ENCODE data around the gene TMEFF1. TPM values are rescaled to one million over a fixed set of nuclear protein-coding genes. Genes with fewer than 3 reads are reported as not detected.

Gene TMEFF1
- total RNA-seq, 1 donor from 2014 or later, result not detected

DNA sequence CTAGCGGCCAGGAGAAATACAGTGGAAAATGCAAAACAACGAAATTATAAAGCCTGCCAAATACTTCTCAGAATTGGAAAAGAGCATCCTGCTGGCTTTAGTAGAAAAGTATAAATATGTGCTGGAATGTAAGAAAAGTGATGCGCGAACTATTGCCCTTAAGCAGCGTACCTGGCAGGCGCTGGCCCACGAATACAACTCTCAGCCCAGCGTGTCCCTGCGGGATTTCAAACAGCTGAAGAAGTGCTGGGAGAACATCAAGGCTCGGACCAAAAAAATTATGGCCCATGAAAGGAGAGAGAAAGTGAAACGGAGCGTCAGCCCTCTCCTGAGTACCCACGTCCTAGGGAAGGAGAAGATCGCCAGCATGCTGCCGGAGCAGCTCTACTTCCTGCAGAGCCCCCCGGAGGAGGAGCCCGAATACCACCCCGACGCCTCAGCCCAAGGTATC, 31.0 kb upstream of the TMEFF1 start:
- ChIA-PET CTCF (interaction anchor here (0.7 kb wide), 1 partner anchor 34 kb away, joined by 3 read pairs; no protein-coding TSS in a partner anchor), POLR2A (no interaction called here)
- no peak overlapping the region for H3K27ac Mint-ChIP-seq
- H3K9me3 Mint-ChIP-seq, result no peaks in the 10 kb centered on the region
- H3K27me3 Mint-ChIP-seq, result no peaks in the 10 kb centered on the region
- TF ChIP-seq, protein P1, sequence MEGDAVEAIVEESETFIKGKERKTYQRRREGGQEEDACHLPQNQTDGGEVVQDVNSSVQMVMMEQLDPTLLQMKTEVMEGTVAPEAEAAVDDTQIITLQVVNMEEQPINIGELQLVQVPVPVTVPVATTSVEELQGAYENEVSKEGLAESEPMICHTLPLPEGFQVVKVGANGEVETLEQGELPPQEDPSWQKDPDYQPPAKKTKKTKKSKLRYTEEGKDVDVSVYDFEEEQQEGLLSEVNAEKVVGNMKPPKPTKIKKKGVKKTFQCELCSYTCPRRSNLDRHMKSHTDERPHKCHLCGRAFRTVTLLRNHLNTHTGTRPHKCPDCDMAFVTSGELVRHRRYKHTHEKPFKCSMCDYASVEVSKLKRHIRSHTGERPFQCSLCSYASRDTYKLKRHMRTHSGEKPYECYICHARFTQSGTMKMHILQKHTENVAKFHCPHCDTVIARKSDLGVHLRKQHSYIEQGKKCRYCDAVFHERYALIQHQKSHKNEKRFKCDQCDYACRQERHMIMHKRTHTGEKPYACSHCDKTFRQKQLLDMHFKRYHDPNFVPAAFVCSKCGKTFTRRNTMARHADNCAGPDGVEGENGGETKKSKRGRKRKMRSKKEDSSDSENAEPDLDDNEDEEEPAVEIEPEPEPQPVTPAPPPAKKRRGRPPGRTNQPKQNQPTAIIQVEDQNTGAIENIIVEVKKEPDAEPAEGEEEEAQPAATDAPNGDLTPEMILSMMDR (IDR thresholded peaks at IDR 0.05), result no peak
- peaks cover 15% of the 10 kb centered on the region for H3K36me3 Mint-ChIP-seq (ENCODE audit: low read depth)
- no peak overlapping the region for H3K4me3 Mint-ChIP-seq
- DNase-seq, result no peak
- no peak for ATAC-seq (ENCODE audit: low read depth)
- no peaks in the 10 kb centered on the region for H3K4me1 Mint-ChIP-seq
- intact Hi-C loops (cut with micrococcal nuclease), result no loop called here

DNA sequence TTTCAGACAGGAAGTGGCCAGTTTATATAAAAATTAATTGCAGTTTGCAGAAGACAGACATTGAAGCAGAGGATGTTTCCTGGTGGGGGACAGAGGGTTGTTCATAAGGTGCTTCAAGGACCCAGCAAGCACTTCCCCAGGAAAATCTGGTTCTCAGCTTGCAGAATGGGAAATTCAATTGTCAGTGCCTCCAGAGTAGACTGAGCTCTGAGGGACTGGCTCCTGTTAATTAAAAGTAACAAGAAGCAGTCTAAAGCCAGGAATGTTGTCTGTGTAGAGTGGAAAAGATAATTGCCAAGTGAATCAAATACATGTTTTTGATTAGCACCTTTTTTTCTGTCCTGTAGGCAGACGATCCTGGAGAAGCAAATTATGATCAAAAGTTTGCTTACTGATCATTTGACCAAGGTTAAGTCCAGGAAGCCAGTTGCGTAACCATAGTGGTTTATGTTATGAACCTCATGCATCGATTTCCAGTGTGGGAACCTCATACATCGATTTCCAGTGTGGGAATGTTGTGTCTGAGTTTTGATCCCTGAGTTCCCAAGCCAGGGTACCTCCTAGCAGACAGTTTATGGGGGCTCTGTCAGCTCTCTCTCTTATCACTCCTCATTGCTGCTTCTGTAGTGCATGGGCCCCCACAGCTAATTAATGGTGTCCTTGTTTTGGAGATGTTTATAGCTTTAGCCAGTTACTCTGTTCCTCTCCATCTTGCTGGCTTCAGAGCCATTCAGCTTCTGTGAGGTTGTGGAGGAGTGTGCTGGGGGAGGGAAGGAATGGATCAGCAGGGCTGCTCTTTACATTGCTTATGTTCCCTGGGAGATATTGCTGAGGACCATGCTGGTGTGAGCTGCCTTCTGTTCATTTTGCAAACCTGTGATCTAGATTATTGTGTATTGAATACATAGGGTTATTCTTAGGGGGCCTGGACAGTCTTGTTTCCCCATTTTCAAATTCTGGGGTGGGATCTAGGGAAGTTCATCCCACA, 28.9 kb upstream of the TMEFF1 start:
- CTCF ChIA-PET, result no interaction called here
- POLR2A ChIA-PET, result interaction anchor here (1.2 kb wide), 1 partner anchor 9 kb away, joined by 3 read pairs; no protein-coding TSS in a partner anchor
- Mint-ChIP-seq H3K27ac (no peak overlapping the region), H3K36me3 (ENCODE audit: low read depth) (peaks cover 15% of the 10 kb centered on the region), H3K4me1 (no peaks in the 10 kb centered on the region), H3K9me3 (no peaks in the 10 kb centered on the region), H3K27me3 (no peaks in the 10 kb centered on the region), H3K4me3 (no peak overlapping the region)
- DNase-seq, result no peak
- intact Hi-C loops (cut with micrococcal nuclease), result no loop called here
- ATAC-seq (ENCODE audit: low read depth), result no peak
- TF ChIP-seq, protein P1 (IDR thresholded peaks at IDR 0.05), result no peak

- H3K9me3 Mint-ChIP-seq, result no peaks in the 10 kb centered on the region
- no peak for DNase-seq
- CTCF ChIA-PET, result no interaction called here
- POLR2A ChIA-PET, result no interaction called here
- no peak for ATAC-seq (ENCODE audit: low read depth)
- intact Hi-C loops (cut with micrococcal nuclease), result no loop called here
- no peaks in the 10 kb centered on the region for H3K4me1 Mint-ChIP-seq
- peaks cover 15% of the 10 kb centered on the region for H3K36me3 Mint-ChIP-seq (ENCODE audit: low read depth)
- H3K27ac Mint-ChIP-seq, result no peak overlapping the region
- TF ChIP-seq, protein P1 (IDR thresholded peaks at IDR 0.05), result no peak
- no peaks in the 10 kb centered on the region for H3K27me3 Mint-ChIP-seq
- no peak overlapping the region for H3K4me3 Mint-ChIP-seq
Measured at GRCh38 chr9:100445161-100445902, 27.6 kb upstream of the TMEFF1 start.

DNA sequence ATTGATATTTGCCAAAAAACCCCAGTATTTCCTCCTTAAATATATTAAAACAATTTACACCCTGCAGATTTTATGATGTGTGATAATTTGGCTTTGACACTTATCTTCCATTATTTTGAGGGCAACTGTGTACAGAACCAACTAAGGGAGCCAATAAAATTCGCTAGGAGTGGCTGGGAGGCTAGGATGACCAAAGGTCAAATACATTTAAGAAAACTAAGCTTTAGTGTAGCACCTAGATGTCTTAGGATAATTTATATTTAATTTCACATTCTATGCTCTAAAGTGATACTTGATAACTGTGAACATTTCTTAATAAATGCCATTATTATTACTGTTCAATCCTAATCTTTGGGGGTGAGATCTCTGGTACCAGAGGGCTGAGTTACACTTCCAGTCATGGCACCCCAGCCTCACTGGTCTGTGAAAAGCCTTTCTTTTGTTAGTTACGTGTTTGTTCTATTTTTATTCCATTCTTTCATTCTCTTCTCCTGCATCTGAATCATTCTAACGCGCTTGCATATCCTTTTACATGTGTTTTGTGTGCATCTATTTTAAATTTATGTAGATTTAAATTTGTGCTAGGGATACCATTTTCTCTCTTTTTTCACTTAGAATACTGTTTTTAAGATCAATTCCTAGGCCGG, 26.9 kb upstream of the TMEFF1 start:
- DNase-seq (no peak), ATAC-seq (ENCODE audit: low read depth) (no peak)
- intact Hi-C loops (cut with micrococcal nuclease), result no loop called here
- POLR2A ChIA-PET, result interaction anchor here (0.6 kb wide), 1 partner anchor 1261 kb away, joined by 4 read pairs; no protein-coding TSS in a partner anchor
- H3K4me3 Mint-ChIP-seq, result no peak overlapping the region
- H3K36me3 Mint-ChIP-seq (ENCODE audit: low read depth), result peaks cover 22% of the 10 kb centered on the region
- H3K27me3 Mint-ChIP-seq, result no peaks in the 10 kb centered on the region
- CTCF ChIA-PET, result no interaction called here
- H3K9me3 Mint-ChIP-seq, result no peaks in the 10 kb centered on the region
- no peaks in the 10 kb centered on the region for H3K4me1 Mint-ChIP-seq
- no peak overlapping the region for H3K27ac Mint-ChIP-seq
- TF ChIP-seq, protein P1 (IDR thresholded peaks at IDR 0.05), result no peak
